SJCRH30 (cell line): Measurements from ENCODE around the gene EHD2. TPM values are rescaled to one million over a fixed set of nuclear protein-coding genes. Genes with fewer than 3 reads are reported as not detected.
A peak's percentile ranks its signal among the peaks of the same experiment; 100 is the strongest.
"Not testable (repeated sequence)": the region's sequence is repeated elsewhere in the genome, so short reads cannot be mapped to it uniquely, and the experiment has no call there.

Experiments used
- DNase-seq, 2 experiments: peaks; one replicate each; pipeline ENCODE4 v3.0.0-alpha.2; 2015 to 2020
- H3K27ac ChIP-seq: fragments of 250-450 bp; sonication (Bioruptor Pico); 2 replicates; pipeline ENCODE4 v1.5.1; 2020; ENCODE audit warnings: mild to moderate bottlenecking, moderate library complexity
- H3K27me3 ChIP-seq: fragments of 250-450 bp; sonication (Bioruptor Pico); 2 replicates; pipeline ENCODE4 v1.5.1; 2020; ENCODE audit warnings: mild to moderate bottlenecking, moderate library complexity
- H3K36me3 ChIP-seq: fragments of 250-450 bp; sonication (Bioruptor Pico); 2 replicates; pipeline ENCODE4 v1.5.1; 2020; ENCODE audit warnings: mild to moderate bottlenecking, moderate library complexity
- H3K4me1 ChIP-seq: fragments of 250-450 bp; sonication (Bioruptor Pico); 2 replicates; pipeline ENCODE4 v1.5.1; 2020; ENCODE audit warnings: mild to moderate bottlenecking, moderate library complexity
- H3K4me3 ChIP-seq: fragments of 250-450 bp; sonication (Bioruptor Pico); 2 replicates; pipeline ENCODE4 v1.5.1; 2020; ENCODE audit warnings: mild to moderate bottlenecking, moderate library complexity
- H3K9me3 ChIP-seq: fragments of 250-450 bp; sonication (Bioruptor Pico); replicated peaks from 2 replicates; pipeline ENCODE4 v1.5.1; 2020; ENCODE audit warnings: mild to moderate bottlenecking, moderate library complexity
- total RNA-seq: library from RNA; depleted of rRNA; stranded (reverse); fragments of >200 nt; shearing (Covaris generic); gene quantifications from 2 replicates; pipeline ENCODE4 v1.2.3, GENCODE V29; 2014

EHD2 gene
- total RNA-seq, 1 experiment from 2014 or later = 9.4 TPM

DNA sequence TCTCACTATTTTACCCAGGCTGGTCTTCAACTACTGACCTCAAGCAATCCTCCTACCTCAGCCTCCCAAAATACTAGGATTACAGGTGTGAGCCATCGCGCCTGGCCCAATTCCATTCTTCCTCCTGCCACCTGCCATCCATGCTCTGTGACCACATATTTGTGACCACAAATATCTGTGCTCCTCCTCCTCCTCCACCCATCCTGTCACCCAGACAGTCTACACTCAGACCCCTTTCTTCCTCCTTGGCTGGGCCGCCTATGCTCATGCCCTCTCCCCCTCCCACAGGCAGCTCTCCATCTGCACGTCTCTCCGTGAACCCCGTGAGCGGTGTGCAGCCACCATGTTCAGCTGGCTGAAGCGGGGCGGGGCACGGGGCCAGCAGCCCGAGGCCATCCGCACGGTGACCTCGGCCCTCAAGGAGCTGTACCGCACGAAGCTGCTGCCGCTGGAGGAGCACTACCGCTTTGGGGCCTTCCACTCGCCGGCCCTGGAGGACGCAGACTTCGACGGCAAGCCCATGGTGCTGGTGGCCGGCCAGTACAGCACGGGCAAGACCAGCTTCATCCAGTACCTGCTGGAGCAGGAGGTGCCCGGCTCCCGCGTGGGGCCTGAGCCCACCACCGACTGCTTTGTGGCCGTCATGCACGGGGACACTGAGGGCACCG lies 3.2 kb downstream of the EHD2 start:
- Histone ChIP-seq H3K27ac (no peak overlapping the region), H3K4me3 (no peak overlapping the region), H3K9me3 (peaks cover 6% of the 10 kb centered on the region; the same call in 1 of the 2 replicates), H3K4me1 (peaks cover 17% of the 10 kb centered on the region; the same call in 1 of the 2 replicates), H3K36me3 (no peaks in the 10 kb centered on the region), H3K27me3 (no peaks in the 10 kb centered on the region)
- DNase-seq = no peak

DNA sequence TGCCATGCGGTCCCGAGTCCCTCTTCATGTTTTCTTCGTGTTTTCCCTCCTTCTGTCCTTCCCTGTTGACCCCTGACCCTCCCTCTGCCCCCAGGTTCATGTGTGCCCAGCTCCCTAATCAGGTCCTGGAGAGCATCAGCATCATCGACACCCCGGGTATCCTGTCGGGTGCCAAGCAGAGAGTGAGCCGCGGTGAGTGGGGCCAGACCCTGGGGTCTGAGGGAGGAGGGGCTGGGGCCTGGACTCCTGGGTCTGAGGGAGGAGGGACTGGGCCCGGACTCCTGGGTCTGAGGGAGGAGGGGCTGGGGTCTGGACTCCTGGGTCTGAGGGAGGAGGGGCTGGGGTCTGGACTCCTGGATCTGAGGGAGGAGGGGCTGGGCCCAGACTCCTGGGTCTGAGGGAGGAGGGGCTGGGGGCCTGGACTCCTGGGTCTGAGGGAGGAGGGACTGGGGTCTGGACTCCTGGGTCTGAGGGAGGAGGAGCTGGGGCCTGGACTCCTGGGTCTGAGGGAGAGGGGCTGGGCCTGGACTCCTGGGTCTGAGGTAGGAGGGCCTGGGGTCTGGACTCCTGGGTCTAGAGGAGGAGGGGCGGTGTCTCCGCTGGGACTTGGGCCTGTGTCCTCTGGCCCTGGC lies 5.3 kb downstream of the EHD2 start:
- not testable (repeated sequence) for H3K36me3 ChIP-seq, H3K9me3 ChIP-seq, H3K27me3 ChIP-seq, DNase-seq
- Histone ChIP-seq H3K27ac (peak overlapping the region; percentile 98), H3K4me3 (peak overlapping the region; percentile 44), H3K4me1 (peaks cover 22% of the 10 kb centered on the region)

DNA sequence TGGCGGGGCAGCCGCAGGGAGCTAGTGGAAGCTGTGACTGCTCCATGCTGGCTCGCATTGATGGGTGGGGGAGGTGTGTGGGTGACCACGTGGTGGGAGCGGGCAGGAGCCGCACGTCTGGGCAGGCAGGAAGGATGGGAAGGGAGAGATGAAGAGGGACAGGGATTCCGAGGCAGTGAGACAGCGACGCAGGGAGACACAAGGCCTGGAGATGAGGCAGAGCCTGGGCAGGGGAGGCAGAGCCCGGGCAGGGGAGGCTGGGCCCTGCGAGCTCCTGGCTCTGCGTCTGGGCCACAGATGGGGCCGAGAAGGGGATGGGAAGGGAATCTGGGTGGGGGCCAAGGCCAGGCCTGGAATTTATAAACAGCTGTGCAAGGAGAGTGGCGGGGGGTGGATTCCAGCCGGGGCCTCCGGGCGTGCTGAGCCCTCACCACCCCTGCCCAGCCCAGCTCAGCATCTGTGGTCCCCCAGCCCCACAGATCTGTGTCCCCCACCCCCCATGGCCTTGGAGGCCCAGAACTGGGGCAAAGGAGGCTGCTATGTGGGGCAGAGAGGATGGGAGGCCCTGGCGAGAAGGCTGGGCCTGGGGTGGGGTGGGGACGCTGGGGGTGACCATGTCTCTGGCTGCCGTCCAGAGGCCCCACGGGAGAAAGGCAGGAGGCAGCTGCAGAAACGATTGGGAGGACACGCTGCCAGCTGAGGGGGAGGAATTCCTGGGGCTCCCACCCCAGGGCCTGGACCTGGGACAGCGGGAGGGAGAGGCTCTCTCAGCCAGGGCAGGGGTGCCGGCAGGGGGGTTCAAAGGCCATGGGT lies 6.0 kb downstream of the EHD2 start:
- Histone ChIP-seq H3K27ac (peak overlapping the region; percentile 98), H3K27me3 (no peaks in the 10 kb centered on the region), H3K4me3 (peak overlapping the region; percentile 44), H3K4me1 (peaks cover 22% of the 10 kb centered on the region), H3K36me3 (no peaks in the 10 kb centered on the region), H3K9me3 (peaks cover 4% of the 10 kb centered on the region; the same call in 1 of the 2 replicates)
- DNase-seq = peak; percentile 97 to 98

DNA sequence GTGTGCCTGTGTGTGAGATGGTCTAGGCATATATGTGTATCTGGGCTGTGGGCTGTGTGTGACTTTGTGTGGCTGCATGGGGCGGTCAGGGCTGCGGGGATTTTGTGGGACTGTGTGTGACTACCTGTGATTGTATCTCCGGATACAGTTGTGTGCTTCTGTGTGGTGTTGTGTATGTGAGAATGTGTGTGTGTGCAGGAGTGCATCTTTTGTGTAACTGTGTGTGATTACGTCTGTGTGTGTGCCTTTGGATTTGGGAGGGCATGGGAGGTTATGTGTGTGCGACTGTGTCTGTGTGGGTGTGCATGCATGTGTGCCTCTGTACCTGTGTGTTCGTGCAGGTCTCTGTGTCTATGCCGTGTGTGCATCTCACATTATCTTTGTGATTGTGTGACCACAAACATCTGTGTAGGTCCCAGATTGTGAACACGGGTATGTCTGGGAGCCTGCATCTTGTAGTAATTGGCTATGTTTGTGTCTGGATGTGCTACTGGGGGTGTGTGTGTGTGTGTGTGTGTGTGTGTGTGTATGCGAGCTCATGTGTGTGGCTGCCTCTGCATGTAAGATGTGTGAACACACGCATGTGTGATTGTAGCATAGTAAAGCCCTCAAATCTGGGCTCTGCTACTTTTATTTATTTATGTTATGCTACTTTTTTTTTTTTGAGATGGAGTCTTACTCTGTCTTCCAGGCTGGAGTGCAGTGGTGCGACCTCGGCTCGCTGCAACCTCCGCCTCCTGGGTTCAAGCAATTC lies 7.6 kb downstream of the EHD2 start:
- H3K27ac ChIP-seq = no peak overlapping the region; the same call in 1 of the 2 replicates
- H3K4me1 ChIP-seq = peaks cover 22% of the 10 kb centered on the region
- no peaks in the 10 kb centered on the region for H3K27me3 ChIP-seq
- H3K4me3 ChIP-seq = no peak overlapping the region
- no peaks in the 10 kb centered on the region for H3K9me3 ChIP-seq
- no peaks in the 10 kb centered on the region for H3K36me3 ChIP-seq
- no peak for DNase-seq

DNA sequence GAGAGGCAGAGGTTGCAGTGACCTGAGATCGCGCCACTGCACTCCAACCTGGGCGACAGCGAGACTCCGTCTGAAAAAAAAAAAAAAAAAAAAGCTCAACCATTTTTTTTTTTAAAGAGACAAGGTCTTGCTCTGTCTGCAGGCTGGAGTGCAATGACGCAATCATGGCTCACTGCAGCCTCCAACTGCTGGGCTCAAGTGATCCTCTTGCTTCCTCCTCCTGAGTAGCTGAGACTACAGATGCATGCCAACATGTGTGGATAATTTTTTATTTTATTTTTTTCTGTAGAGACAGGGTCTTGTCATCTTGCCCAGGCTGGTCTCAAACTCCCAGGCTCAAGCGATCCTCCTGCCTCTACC lies 10.3 kb downstream of the EHD2 start:
- peak overlapping the region; percentile 50 for H3K27ac ChIP-seq
- H3K4me3 ChIP-seq = peak overlapping the region; percentile 48
- H3K27me3 ChIP-seq = no peaks in the 10 kb centered on the region
- no peaks in the 10 kb centered on the region; the same call in 1 of the 2 replicates for H3K36me3 ChIP-seq
- H3K4me1 ChIP-seq = peaks cover 18% of the 10 kb centered on the region
- H3K9me3 ChIP-seq = no peaks in the 10 kb centered on the region
- peak; percentile 57 to 66 for DNase-seq

DNA sequence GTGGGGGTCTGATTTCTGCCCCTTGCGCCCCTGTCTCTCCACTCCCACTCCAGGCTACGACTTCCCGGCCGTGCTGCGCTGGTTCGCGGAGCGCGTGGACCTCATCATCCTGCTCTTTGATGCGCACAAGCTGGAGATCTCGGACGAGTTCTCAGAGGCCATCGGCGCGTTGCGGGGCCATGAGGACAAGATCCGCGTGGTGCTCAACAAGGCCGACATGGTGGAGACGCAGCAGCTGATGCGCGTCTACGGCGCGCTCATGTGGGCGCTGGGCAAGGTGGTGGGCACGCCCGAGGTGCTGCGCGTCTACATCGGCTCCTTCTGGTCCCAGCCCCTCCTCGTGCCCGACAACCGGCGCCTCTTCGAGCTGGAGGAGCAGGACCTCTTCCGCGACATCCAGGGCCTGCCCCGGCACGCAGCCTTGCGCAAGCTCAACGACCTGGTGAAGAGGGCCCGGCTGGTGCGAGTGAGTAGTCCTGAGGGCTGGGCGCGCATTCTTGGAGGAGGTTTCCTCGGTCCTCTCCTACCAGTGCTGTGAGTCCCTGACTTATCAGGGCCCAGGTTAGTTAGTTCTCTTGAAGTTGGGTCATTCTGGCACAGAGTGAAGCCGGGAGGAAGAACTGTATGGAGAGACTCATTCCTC lies 12.7 kb downstream of the EHD2 start:
- Histone ChIP-seq H3K27ac (no peak overlapping the region), H3K36me3 (no peaks in the 10 kb centered on the region; the same call in 1 of the 2 replicates)
- no peak for DNase-seq

DNA sequence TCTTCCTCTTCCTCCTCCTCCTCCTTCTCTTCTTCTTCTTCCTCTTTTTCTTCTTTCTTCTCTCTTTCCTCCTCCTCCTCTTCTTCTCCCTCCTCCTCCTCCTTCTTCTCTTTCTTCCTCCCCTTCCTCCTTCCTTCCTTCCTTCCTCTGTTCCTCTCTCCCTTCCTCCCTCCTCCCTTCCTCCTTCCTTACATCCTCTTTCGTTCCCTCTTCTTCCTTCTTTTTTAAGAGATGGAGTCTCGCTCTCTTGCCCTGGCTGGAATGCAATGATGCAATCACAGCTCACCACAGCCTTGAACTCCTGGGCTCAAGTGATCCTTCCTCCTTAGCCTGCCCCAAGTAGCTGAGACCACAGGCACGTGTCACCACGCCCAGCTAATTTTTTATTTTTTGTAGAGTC lies 13.2 kb downstream of the EHD2 start:
- DNase-seq = no peak
- Histone ChIP-seq H3K27ac (no peak overlapping the region), H3K27me3 (no peaks in the 10 kb centered on the region), H3K4me1 (peaks cover 5% of the 10 kb centered on the region), H3K4me3 (no peak overlapping the region), H3K36me3 (no peaks in the 10 kb centered on the region; the same call in 1 of the 2 replicates), H3K9me3 (no peaks in the 10 kb centered on the region)

More for the DNA sequence above, 12.7 kb downstream of the EHD2 start:
- peaks cover 5% of the 10 kb centered on the region for H3K4me1 ChIP-seq
- H3K27me3 ChIP-seq = no peaks in the 10 kb centered on the region
- H3K4me3 ChIP-seq = no peak overlapping the region
- H3K9me3 ChIP-seq = no peaks in the 10 kb centered on the region

DNA sequence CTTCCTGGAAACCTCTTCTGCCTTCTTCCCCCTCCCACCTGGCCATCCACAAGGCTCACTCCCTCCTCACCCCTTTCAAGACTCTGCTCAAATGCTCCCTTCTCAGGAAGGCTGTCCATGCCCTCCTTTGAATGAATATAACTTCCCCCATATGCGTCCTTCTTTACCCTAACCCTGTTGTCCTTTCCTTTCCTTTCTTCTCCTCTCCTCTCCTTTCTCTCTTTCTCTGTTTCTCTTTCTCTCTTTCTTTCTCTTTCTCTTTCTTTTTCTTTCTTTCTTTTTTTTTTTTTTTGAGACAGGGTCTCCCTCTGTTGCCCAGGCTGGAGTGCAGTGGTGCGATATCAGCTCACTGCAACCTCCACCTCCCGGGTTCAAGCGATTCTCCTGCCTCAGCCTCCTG lies 15.1 kb downstream of the EHD2 start:
- not testable (repeated sequence) for H3K9me3 ChIP-seq, H3K27ac ChIP-seq, H3K4me1 ChIP-seq, H3K4me3 ChIP-seq, DNase-seq, H3K27me3 ChIP-seq, H3K36me3 ChIP-seq

DNA sequence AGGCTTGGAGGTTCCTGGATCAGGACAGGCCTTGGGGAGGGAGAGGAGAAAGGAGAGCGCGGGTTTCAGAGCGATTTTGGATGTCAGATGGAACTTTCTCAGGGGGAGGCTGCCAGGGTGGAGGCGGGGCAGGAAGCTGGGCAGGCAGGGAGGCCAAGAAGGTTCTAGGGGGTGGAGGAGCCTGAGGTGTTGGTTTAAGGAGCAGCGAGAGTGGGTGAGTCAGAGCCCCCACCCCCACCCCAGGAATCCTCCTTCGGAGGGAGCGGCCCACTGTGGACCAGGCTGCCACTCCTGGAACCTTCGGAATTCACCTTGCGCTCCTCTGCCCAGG lies 16.2 kb downstream of the EHD2 start:
- no peak overlapping the region for H3K4me3 ChIP-seq
- H3K4me1 ChIP-seq = no peaks in the 10 kb centered on the region
- no peaks in the 10 kb centered on the region for H3K9me3 ChIP-seq
- H3K27me3 ChIP-seq = no peaks in the 10 kb centered on the region
- H3K36me3 ChIP-seq = no peaks in the 10 kb centered on the region; the same call in 1 of the 2 replicates
- H3K27ac ChIP-seq = no peak overlapping the region
- no peak for DNase-seq

DNA sequence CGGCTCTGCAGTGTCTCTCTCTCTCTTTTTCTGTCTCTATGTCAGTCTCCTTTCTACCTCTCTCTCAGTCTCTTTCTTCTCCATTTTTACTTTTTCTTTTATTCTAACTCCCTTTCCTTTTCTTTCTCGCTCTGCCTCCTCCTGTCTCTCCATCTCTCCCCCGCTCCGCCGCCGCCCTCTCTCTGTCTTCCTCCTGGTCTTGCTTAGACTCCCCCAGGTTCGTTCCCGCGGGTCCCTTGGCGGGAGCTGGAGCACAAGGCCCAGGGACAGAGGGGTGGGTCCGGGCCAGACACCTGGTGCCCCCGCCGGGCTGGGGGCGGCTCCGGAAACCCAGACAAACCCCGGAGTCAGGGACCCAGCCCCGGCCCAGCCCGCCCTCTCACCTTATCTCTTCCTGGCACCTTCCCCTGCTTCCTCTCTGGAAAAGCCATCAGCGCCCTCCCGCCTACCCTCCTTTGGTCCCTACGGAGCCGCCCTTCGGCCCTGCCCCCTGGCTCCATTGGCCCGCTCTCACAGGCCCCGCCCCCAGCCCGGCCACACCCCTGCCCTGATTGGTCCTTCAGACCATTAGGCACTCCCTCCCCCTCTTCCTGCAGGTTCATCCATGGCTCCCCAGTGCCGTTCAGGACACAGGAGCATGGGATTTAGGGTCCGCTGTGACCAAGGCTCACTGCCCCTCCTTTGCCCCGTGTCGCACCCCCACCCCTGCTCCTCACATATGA lies 16.7 kb downstream of the EHD2 start:
- peak; percentile 35 to 38 for DNase-seq
- Histone ChIP-seq H3K4me1 (no peaks in the 10 kb centered on the region), H3K27ac (no peak overlapping the region), H3K4me3 (no peak overlapping the region), H3K9me3 (no peaks in the 10 kb centered on the region), H3K27me3 (no peaks in the 10 kb centered on the region), H3K36me3 (no peaks in the 10 kb centered on the region; the same call in 1 of the 2 replicates)

DNA sequence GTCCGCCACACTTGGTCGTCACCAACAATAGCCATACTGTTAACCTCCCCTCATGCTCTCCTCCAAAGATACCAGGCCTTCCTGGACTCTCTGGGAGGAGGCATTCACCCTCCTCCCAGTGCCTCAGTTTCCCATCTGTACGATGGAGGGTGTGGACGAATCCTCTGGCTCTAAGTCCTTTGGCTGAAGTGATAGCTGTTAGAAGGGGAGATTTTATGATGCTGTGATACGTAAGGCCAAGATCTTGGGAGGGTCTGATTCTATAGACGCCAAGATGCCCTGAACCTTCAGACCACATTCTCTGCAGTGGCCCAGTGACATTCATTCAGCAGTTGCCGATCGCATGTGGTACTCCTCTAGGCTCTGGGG lies 17.3 kb downstream of the EHD2 start:
- H3K27me3 ChIP-seq = no peaks in the 10 kb centered on the region
- H3K9me3 ChIP-seq = no peaks in the 10 kb centered on the region
- no peaks in the 10 kb centered on the region for H3K4me1 ChIP-seq
- H3K36me3 ChIP-seq = no peaks in the 10 kb centered on the region; the same call in 1 of the 2 replicates
- no peak for DNase-seq
- no peak overlapping the region for H3K4me3 ChIP-seq
- H3K27ac ChIP-seq = no peak overlapping the region

DNA sequence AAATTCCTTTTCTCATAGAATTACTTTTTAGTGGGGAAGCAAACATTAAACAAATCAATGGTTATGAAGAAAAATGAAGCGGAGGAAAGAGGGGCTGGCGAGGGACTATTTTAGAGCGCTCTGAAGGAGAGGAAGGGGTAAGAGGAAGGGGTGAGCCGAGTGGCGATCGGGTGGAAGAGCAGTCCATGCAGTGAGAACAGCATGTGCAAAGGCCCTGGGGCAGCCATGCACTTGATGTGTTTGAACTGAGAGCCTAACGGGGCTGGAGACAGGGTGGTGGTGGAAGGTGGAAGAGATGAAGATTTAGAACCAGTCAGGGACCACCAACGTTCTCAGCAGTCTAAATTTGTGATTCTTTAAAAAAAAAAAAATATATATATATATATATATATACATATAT lies 17.7 kb downstream of the EHD2 start:
- no peak for DNase-seq
- no peak overlapping the region for H3K4me3 ChIP-seq
- H3K4me1 ChIP-seq = no peaks in the 10 kb centered on the region
- no peaks in the 10 kb centered on the region for H3K9me3 ChIP-seq
- H3K27me3 ChIP-seq = no peaks in the 10 kb centered on the region
- H3K27ac ChIP-seq = no peak overlapping the region
- no peaks in the 10 kb centered on the region; the same call in 1 of the 2 replicates for H3K36me3 ChIP-seq

DNA sequence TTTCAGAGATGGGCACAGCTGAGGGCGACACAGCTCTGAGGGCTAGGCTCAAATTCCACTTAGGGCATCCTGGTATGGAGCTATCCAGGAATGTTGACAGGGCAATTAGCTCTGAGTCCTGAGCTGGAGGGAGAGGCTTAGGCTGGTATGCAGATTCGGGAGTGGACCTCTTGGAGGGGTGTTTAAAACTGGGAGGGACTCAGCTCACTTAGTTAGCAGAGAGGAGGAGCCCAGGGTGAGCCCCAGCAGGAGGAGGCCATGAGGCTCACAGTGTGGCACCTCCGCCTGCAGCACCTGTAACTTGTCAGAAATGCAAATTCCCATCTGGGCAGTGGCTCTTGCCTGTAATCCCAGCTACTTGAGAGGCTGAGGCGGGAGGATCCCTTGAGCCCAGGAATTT lies 21.9 kb downstream of the EHD2 start:
- no peak for DNase-seq
- Histone ChIP-seq H3K36me3 (no peaks in the 10 kb centered on the region), H3K4me1 (no peaks in the 10 kb centered on the region), H3K4me3 (no peak overlapping the region), H3K27ac (no peak overlapping the region), H3K27me3 (no peaks in the 10 kb centered on the region), H3K9me3 (no peaks in the 10 kb centered on the region)
